Fibroblast of gingiva (primary cell): ENCODE measurements around the gene CAMTA1.

Experiments
- DNase-seq: peaks from one replicate; pipeline ENCODE4 v3.0.0-alpha.2; 2011; ENCODE audit warnings: low read depth

The CAMTA1 gene

DNA sequence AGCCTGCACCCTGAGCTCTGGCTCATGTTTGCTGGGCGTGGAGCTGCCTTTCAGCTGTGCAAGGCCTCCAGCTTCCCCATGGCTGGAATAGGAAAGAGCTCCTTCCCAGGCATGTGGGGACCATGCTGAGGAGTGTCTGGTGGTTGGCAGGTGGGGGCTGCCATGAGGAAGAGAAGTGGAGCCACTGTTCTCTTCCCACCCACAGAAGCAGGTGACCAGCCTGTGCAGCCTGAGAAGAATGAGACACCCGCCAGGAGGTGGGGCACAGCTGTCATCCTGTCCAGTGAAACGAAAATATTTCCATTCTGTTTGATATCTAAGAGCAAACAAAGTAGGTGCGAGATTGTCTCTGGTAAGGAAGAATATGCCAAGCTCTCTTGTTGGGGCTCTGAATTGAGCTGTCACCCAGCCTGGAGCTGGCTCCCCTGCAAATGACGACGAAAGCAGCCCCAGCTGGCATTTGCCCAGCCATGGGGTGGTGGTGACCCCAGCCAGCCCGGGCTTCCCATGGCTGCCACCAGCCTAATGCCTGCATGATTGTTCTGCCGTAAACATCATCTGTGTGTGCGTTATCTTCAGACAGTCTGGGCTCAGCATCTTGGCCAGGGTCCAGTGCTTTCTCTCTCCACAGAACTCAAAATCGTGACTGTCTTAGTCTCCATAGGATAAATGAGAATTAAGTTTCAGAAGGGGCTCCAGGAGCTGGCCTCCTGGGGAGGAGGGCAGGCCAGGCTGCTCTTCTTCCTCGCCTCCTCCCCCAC lies 556.1 kb downstream of the CAMTA1 start:
- DNase-seq = no peak

- DNase-seq = no peak
Observed at GRCh38 chr1:7343882-7344281, 558.6 kb downstream of the CAMTA1 start.

- no peak for DNase-seq
Observed at GRCh38 chr1:7344299-7344698, 559.0 kb downstream of the CAMTA1 start.

- DNase-seq = no peak
Observed at GRCh38 chr1:7345516-7345915, 560.3 kb downstream of the CAMTA1 start.

GRCh38 chr1:7346070-7346596 lies 560.9 kb downstream of the CAMTA1 start:
- DNase-seq = no peak

DNA sequence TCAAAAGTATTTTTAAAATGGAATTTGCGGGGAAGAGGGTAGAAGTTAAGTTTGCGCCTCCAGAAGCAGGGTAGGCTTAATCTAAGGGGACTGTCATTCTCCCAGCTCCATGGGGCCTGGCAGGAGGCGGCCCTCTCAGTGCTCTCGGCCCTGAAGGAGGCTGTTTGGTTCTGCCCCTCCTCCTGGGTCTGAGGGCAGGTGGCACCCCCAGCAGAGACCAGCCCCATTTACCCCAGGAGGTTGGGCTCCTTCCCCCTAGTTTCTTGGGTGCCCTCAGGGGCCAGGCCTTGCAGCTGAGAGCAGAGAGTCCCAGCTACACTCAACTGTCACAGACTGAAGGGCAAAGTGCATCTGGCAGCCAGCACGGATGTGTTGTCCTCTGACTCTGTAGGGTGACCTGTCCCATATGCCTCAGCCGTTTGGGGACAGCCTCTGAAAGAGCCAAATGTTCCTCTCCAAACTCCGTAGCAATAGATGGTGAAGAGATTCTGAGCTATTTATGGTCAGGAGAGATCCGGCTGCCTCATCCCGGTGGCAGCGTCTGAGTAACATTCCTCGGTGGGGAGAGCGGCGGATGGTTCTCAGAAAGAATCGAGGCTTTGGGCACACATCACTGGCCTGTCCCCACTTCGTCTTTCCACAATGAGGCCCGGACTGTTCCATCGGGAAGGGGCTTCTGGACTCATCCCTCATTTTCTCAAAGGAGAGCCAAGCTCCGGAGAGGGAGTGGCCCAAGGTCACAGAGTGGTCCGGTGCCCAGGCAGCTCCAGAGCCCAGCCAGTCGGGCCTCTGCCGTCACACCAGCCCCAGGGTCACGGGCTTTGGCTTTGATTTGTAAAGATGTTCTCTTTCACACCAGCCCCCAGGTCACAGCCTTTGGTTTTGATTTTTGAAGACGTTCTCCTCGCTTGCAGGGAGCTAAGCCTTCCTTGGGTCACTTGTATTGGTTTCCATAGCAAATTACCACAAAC lies 561.6 kb downstream of the CAMTA1 start:
- DNase-seq = no peak

DNA sequence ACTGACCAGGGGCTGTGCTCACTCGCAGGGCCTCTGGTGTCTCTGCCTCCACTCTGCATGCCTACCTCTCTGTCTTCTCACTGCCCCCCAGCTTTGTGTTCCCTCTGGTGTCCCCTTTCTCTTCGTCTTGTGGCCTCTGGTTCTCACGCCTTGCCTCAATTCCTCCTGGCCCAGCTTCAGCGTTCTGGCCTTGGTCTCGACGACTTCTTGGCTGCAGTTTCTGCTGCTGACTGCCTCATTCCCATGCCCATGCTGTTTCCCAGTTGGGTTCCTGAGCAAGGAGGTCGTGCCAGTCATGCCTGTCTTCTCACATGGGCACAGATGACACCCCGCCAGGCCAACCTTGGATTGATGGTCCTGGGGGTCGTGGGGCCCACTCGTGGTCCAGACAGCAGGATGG lies 562.8 kb downstream of the CAMTA1 start:
- no peak for DNase-seq

DNA sequence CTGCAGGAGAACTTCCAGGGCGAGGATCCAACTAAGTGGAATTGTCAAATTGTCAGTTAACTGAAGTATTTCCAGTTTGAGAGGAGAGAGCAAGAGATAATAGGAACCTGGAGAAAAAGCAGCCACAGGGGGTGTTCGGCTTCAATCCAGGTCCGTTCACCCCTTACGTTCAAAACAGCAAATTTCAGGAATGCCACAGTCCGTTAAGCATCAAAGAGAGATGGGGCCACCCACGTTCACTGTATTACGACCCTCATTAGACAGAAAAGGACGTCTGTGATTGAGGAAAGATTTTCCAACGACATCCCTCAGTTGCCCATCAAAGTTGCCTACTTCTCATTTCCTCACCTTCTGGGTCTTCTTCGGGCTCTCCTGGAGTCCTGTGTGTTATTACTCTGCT lies 563.3 kb downstream of the CAMTA1 start:
- DNase-seq = no peak

DNA sequence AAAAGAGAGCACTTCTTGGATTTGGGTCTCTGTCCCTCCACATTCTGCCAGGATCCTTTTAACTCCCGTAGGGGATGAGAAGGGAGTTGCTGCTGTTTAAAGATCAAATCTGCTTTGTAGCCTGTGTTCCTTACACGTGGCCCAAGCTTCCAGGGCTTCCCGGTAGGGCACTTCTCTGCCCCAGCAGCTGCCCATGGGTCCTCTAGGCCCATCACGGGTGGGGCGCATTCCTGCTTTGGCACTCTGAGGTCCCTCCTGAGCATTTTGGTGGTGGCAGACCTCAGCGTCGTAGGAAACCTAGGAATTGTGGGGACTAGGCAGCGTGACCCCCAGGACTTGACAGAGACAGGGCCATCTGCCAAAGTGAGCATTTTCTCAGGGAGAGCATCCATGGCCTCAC lies 565.5 kb downstream of the CAMTA1 start:
- no peak for DNase-seq

GRCh38 chr1:7351649-7352048 lies 566.4 kb downstream of the CAMTA1 start:
- no peak for DNase-seq

DNA sequence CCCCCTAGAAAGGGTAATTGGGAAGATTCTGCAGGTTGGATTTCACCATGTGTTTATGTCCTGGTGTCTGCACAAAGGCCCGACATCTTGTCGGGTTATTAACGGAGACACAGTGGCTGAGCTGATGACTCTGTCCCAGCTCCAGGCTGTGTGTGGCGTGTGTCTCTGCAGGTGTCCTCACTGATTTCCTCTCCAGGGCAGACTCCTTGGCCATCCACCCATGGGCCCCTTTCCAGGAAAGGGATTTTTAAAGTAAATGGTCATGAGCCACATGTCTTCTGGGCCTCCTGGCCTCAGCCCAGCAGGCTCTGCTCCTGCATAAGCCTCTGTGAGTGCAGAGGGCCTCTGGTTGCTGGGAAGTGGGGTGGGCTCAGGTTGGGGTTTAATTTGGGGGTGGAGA lies 567.1 kb downstream of the CAMTA1 start:
- no peak for DNase-seq

GRCh38 chr1:7352974-7353373 lies 567.7 kb downstream of the CAMTA1 start:
- DNase-seq = no peak

DNA sequence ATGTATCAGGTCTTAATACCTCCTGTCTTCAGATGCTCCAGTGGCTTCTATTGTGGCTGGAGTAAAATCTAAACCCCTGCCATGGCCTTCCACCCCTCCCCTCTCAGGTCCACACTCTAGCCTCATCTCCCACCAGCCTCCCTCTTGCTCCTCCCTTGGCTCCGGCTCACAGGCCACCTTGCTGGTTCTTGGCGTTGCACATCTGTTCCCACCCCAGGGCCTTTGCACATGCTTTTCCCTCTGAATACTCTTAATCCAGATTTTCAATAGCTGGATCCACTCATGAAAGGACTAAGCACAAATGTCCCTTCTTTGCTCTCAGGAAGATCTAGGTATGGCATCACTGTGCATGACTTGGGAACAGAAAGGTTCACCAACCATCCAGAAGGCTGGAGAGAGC lies 570.4 kb downstream of the CAMTA1 start:
- no peak for DNase-seq

DNA sequence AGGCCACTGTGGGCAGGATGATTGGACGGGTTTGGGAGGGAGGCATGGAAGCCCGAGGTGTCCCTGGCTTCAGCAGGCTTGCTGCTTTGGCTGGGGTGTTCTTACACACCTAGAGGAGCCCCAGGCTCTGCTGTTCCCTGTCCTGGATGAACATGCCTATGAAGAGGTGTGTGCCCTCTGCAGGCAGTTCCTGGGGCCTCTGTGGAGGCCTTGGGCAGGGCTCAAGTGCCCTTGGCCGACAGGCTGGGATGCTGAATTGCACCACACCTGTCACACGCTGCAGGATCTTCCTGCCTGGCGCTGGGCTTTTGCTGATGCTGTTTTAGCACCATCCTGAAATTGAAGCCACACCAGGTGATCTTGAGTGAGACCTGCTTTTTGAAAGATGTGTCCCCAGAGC lies 570.8 kb downstream of the CAMTA1 start:
- no peak for DNase-seq

GRCh38 chr1:7358425-7358824 lies 573.2 kb downstream of the CAMTA1 start:
- DNase-seq = no peak

GRCh38 chr1:7360526-7360925 lies 575.3 kb downstream of the CAMTA1 start:
- no peak for DNase-seq

GRCh38 chr1:7362947-7363346 lies 577.7 kb downstream of the CAMTA1 start:
- no peak for DNase-seq

DNA sequence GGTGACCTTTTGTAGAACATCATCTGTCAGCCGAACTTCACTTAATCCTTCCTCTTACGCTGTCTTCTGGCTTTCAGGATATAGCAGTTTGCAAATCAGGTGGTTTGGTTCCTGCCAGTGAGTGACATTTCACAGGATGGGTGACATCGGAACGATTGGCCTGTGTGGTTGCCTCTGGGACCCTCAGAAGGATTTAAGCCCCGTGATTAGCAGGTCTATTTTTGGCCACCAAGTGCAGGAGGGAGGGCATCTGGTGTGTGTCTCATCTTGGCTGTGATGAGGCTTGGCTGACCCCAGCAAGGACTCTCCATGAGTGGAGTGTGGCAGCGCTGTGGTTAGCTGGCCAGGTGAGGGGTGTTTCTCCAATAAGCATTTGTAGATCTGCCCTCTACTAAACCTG lies 578.2 kb downstream of the CAMTA1 start:
- no peak for DNase-seq

- no peak for DNase-seq
Observed at GRCh38 chr1:7365706-7366105, 580.5 kb downstream of the CAMTA1 start.

GRCh38 chr1:7366286-7366954 lies 581.2 kb downstream of the CAMTA1 start:
- DNase-seq = no peak

DNA sequence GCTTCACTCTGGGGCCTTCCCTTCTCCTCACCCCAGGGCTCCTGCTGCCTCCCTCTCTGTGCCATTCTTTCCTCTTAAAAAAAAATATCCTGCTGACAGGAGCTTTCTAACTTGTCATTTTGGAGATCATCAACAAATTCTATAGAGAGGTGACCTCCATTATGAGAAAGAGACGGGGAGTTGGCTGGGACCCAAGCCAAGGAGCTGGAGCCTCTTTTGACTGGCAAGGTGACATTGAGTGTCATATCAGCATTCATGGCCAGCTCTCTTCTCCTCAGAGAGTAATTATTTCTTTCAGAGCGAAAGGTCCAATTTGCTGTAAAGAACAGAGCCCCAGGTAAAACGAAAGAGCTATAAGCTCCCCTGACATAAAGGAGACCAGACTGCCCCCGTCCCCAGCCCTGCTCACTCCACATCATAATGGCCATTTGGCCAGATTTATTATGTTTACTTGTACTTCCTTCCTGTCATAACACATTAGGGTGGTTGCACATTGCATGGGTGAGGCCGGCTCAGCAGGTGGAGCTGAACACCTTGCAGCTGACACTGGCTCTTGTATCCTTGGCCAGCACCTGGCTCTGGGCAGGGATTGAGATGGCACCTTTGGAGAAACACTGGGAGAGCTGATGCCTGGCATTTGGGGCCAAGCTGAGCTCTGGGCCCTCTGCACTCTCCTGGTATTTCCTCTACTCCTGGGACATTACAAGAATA lies 581.9 kb downstream of the CAMTA1 start:
- DNase-seq = no peak

GRCh38 chr1:7369866-7370265 lies 584.6 kb downstream of the CAMTA1 start:
- no peak for DNase-seq
